Transverse colon (tissue), 4 donors: ENCODE data around the gene C10orf67.

ENCODE experiments used
- CTCF ChIP-seq, 5 experiments: fragments of 200-600 bp in 3 of 5; fragments of 450-650 bp in 2 of 5; sonication (generic) in 3 of 5; IDR thresholded peaks; 1 replicate in 2 of 5; 2 replicates in 3 of 5; pipeline ENCODE4 v1.5.1; 2016 to 2017; ENCODE audit warnings: antibody characterized with exemption in 5 of 5, inconsistent platforms in 3 of 5, mild to moderate bottlenecking in 2 of 5, moderate library complexity in 1 of 5
- POLR2A ChIP-seq: fragments of 450-650 bp; IDR thresholded peaks from one replicate; pipeline ENCODE4 v1.6.1; 2016; ENCODE audit warnings: antibody characterized with exemption, mild to moderate bottlenecking, moderate library complexity
- POLR2AphosphoS5 ChIP-seq, 3 donors: sonication (generic); formaldehyde crosslinking; IDR thresholded peaks; one replicate each; pipeline ENCODE4 v1.6.1; 2016; ENCODE audit warnings: antibody characterized with exemption in 3 of 3

GRCh38 chr10:23198610-23198939 lies 146.0 kb downstream of the C10orf67 start:
- TF ChIP-seq CTCF (IDR thresholded peaks at IDR 0.05) (no peak), POLR2A (no peak), POLR2AphosphoS5 (IDR thresholded peaks at IDR 0.05) (no peak)
